Measurements from ENCODE around the gene MMP11.

Gene MMP11

GRCh38 chr22:23833017-23833751 is 60.5 kb downstream of the MMP11 start:
- no peak for DNase-seq
